HepG2 (cell line): ENCODE data around the gene TASP1. TPM values are rescaled to one million over a fixed set of nuclear protein-coding genes. Genes with fewer than 3 reads are reported as not detected.

Source experiments
- AGO2 ChIP-seq: fragments of 200-400 bp; formaldehyde crosslinking; optimal IDR thresholded peaks from 2 replicates; pipeline ENCODE3; 2017; ENCODE audit warnings: mild to moderate bottlenecking, low read depth, low read length, moderate library complexity
- CCDC6 ChIP-seq: sonication (generic); formaldehyde crosslinking; IDR thresholded peaks from 2 replicates; pipeline ENCODE4 v1.8.1; 2022; ENCODE audit warnings: mild to moderate bottlenecking, missing genetic modification reagents, moderate library complexity
- CEBPG ChIP-seq: IDR thresholded peaks from 2 replicates; pipeline ENCODE4 v1.6.1; 2016
- CREM ChIP-seq, 2 experiments: sonication (generic) in 1 of 2; formaldehyde crosslinking in 1 of 2; IDR thresholded peaks; 2 replicates each; pipeline versions ENCODE4 v1.4.0 to v1.6.1; 2016 to 2020; ENCODE audit warnings: antibody characterized with exemption in 1 of 2, mild to moderate bottlenecking in 1 of 2, missing genetic modification reagents in 1 of 2
- DR1 ChIP-seq: sonication (generic); formaldehyde crosslinking; IDR thresholded peaks from 2 replicates; pipeline ENCODE4 v1.8.0; 2021; ENCODE audit warnings: mild to moderate bottlenecking, missing genetic modification reagents, inconsistent platforms
- HMGXB4 ChIP-seq, 2 experiments: sonication (generic) in 1 of 2; formaldehyde crosslinking in 1 of 2; IDR thresholded peaks; 2 replicates each; pipeline versions ENCODE4 v1.4.0 to v1.6.1; 2018 to 2020; ENCODE audit warnings: missing genetic modification reagents in 2 of 2, borderline replicate concordance in 1 of 2, low read depth in 1 of 2, mild to moderate bottlenecking in 1 of 2, missing biosample characterization in 1 of 2
- HNF4A ChIP-seq: sonication (generic); formaldehyde crosslinking; IDR thresholded peaks from 2 replicates; pipeline ENCODE4 v1.4.0; 2020; ENCODE audit warnings: missing genetic modification reagents
- IKZF1 ChIP-seq: fragments of 450-650 bp; IDR thresholded peaks from 2 replicates; pipeline ENCODE4 v1.7.1; 2016
- KMT2A ChIP-seq: sonication (generic); formaldehyde crosslinking; IDR thresholded peaks from 2 replicates; pipeline ENCODE4 v1.4.0; 2020; ENCODE audit warnings: missing genetic modification reagents
- MAFG ChIP-seq: sonication (generic); formaldehyde crosslinking; IDR thresholded peaks from 2 replicates; pipeline ENCODE4 v1.5.1; 2020; ENCODE audit warnings: mild to moderate bottlenecking, missing genetic modification reagents
- MED8 ChIP-seq: sonication (generic); formaldehyde crosslinking; IDR thresholded peaks from 2 replicates; pipeline ENCODE4 v1.8.1; 2023; ENCODE audit warnings: mild to moderate bottlenecking, missing genetic modification reagents; ENCODE audit not compliant: insufficient replicate concordance
- NCOR1 ChIP-seq: fragments of 200-600 bp; sonication (generic); IDR thresholded peaks from 2 replicates; pipeline ENCODE4 v1.7.0; 2017; ENCODE audit warnings: antibody characterized with exemption, low read length, borderline replicate concordance
- NFYB ChIP-seq: sonication (generic); formaldehyde crosslinking; IDR thresholded peaks from 2 replicates; pipeline ENCODE4 v1.4.0; 2020; ENCODE audit warnings: missing genetic modification reagents
- PLSCR1 ChIP-seq: sonication (generic); formaldehyde crosslinking; IDR thresholded peaks from 2 replicates; pipeline ENCODE4 v1.5.0; 2020; ENCODE audit warnings: missing genetic modification reagents, mild to moderate bottlenecking, borderline replicate concordance
- POLR2A ChIP-seq, 2 experiments: IDR thresholded peaks; 2 replicates each; pipeline ENCODE4 v1.6.1; 2011; ENCODE audit warnings: low read depth in 2 of 2, low read length in 2 of 2, mild to moderate bottlenecking in 1 of 2, moderate library complexity in 1 of 2; ENCODE audit not compliant: insufficient read depth in 1 of 2
- SAP130 ChIP-seq: IDR thresholded peaks from 2 replicates; pipeline ENCODE4 v1.6.1; 2016; ENCODE audit warnings: low read depth
- SPEN ChIP-seq: sonication (generic); formaldehyde crosslinking; IDR thresholded peaks from 2 replicates; pipeline ENCODE4 v1.5.1; 2020; ENCODE audit warnings: low read depth, mild to moderate bottlenecking, missing genetic modification reagents
- THRA ChIP-seq: sonication (generic); formaldehyde crosslinking; IDR thresholded peaks from 2 replicates; pipeline ENCODE4 v1.4.0; 2020; ENCODE audit warnings: missing genetic modification reagents, borderline replicate concordance
- TRIM22 ChIP-seq: fragments of 450-650 bp; IDR thresholded peaks from 2 replicates; pipeline ENCODE4 v1.6.1; 2017
- ZBTB38 ChIP-seq: sonication (generic); formaldehyde crosslinking; IDR thresholded peaks from 2 replicates; pipeline ENCODE4 v1.5.1; 2020; ENCODE audit warnings: mild to moderate bottlenecking, missing genetic modification reagents
- ZFP36L2 ChIP-seq: sonication (generic); formaldehyde crosslinking; IDR thresholded peaks from 2 replicates; pipeline ENCODE4 v1.4.0; 2020; ENCODE audit warnings: missing genetic modification reagents
- ZFY ChIP-seq: sonication (generic); formaldehyde crosslinking; IDR thresholded peaks from 2 replicates; pipeline ENCODE4 v1.4.0; 2020; ENCODE audit warnings: missing genetic modification reagents
- ZNF121 ChIP-seq: sonication (generic); formaldehyde crosslinking; IDR thresholded peaks from 2 replicates; pipeline ENCODE4 v1.5.0; 2020; ENCODE audit warnings: mild to moderate bottlenecking, missing genetic modification reagents
- ZNF292 ChIP-seq: sonication (generic); formaldehyde crosslinking; IDR thresholded peaks from 2 replicates; pipeline ENCODE4 v1.8.1; 2022; ENCODE audit warnings: mild to moderate bottlenecking, low read depth, missing genetic modification reagents, borderline replicate concordance
- ZNF33B ChIP-seq: sonication (generic); formaldehyde crosslinking; IDR thresholded peaks from 2 replicates; pipeline ENCODE4 v1.5.1; 2020; ENCODE audit warnings: mild to moderate bottlenecking, missing genetic modification reagents
- ZNF550 ChIP-seq: sonication (generic); formaldehyde crosslinking; IDR thresholded peaks from 2 replicates; pipeline ENCODE4 v1.4.0; 2020; ENCODE audit warnings: mild to moderate bottlenecking, missing genetic modification reagents, borderline replicate concordance
- ZNF768 ChIP-seq: sonication (generic); formaldehyde crosslinking; IDR thresholded peaks from 2 replicates; pipeline ENCODE4 v1.4.0; 2020; ENCODE audit warnings: missing genetic modification reagents
- polyA plus RNA-seq, 8 experiments: library from polyadenylated mRNA; depleted of rRNA in 3 of 8; stranded (reverse) in 7 of 8; unstranded in 1 of 8; fragments of >200 nt; fragmentation: Illumina TruSeq in 4 of 8; extraction: Trizol in 4 of 8; gene quantifications; 2 replicates each; pipeline versions ENCODE4 v1.2.1 to v1.2.3, GENCODE V29; 2011 to 2016; ENCODE audit warnings: low read depth in 4 of 8, missing spikeins in 1 of 8, mixed read lengths in 1 of 8; ENCODE audit not compliant: insufficient read depth in 1 of 8
- total RNA-seq, 5 experiments: library from RNA; depleted of rRNA; stranded (reverse); fragments of >200 nt; fragmentation: Illumina TruSeq; extraction: Trizol; gene quantifications; 2 replicates each; pipeline ENCODE4 v1.2.3, GENCODE V29; 2016; ENCODE audit warnings: low read depth in 1 of 5

The TASP1 gene
- total and polyA plus RNA-seq, 2 of the 13 experiments (the other 11 are each of a cell fraction or from before 2014, with no cell fraction given): 10.0 to 25.2 TPM

GRCh38 chr20:13424174-13424833 is 214.4 kb downstream of the TASP1 start (continued):
- no peak for TF ChIP-seq CCDC6 (CRISPR knock-in tag)
- no peak; the same call in none of the 2 replicates for TF ChIP-seq CREM (IDR thresholded peaks at IDR 0.05)
- no peak for TF ChIP-seq CREM (CRISPR knock-in tag; IDR thresholded peaks at IDR 0.05)
- no peak for TF ChIP-seq TRIM22
- TF ChIP-seq ZNF768 (CRISPR knock-in tag): no peak
- no peak for TF ChIP-seq ZNF550 (CRISPR knock-in tag)
- TF ChIP-seq SAP130: peak; percentile 69
- no peak for TF ChIP-seq ZNF33B (CRISPR knock-in tag)
- TF ChIP-seq NCOR1: peak; percentile 81; the same call in 1 of the 2 replicates
- TF ChIP-seq ZNF121: no peak
- no peak for TF ChIP-seq DR1
- TF ChIP-seq SPEN (CRISPR knock-in tag): no peak
- peak; percentile 34; the same call in 1 of the 2 replicates for TF ChIP-seq CEBPG (CRISPR knock-in tag)
- TF ChIP-seq ZNF292 (CRISPR knock-in tag): peak; percentile 40; the same call in 1 of the 2 replicates
- peak; percentile 45; the same call in 1 of the 2 replicates for TF ChIP-seq KMT2A (CRISPR knock-in tag)
- peak in 1 of 2 experiments; percentile 53; a peak in 1 of 4 replicates for TF ChIP-seq POLR2A (IDR thresholded peaks at IDR 0.05; ENCODE audit: insufficient read depth in 1 of 2, low read depth in 2 of 2, low read length in 2 of 2)
- TF ChIP-seq MED8 (CRISPR knock-in tag): no peak
- TF ChIP-seq HMGXB4 (CRISPR knock-in tag; IDR thresholded peaks at IDR 0.05; ENCODE audit: borderline replicate concordance in 1 of 2, low read depth in 1 of 2): no peak; a peak in 1 of 4 replicates
- peak; percentile 89; the same call in 1 of the 2 replicates for TF ChIP-seq ZBTB38
- TF ChIP-seq THRA: peak; percentile 95
- TF ChIP-seq AGO2: no peak
- TF ChIP-seq PLSCR1 (CRISPR knock-in tag): no peak
- peak; percentile 61; the same call in 1 of the 2 replicates for TF ChIP-seq HNF4A (CRISPR knock-in tag)
- no peak for TF ChIP-seq MAFG
- TF ChIP-seq NFYB: no peak
- TF ChIP-seq IKZF1: no peak
- TF ChIP-seq ZFP36L2: no peak
- TF ChIP-seq ZFY (CRISPR knock-in tag): no peak
